HG03432 (cell line): Measurements from ENCODE around the gene CYP2C9.

Source experiments
- ATAC-seq: cut with Tn5 transposase; IDR thresholded peaks from one replicate; pipeline ENCODE4 v1.9.1; 2021; ENCODE audit warnings: mild to moderate bottlenecking, moderate library complexity; ENCODE audit not compliant: unreplicated experiment

CYP2C9 gene

GRCh38 chr10:95035332-95036295, 97.2 kb downstream of the CYP2C9 start:
- no peak for ATAC-seq

- ATAC-seq: no peak
Observed at GRCh38 chr10:95039281-95039680, 100.8 kb downstream of the CYP2C9 start.
